SU-DHL-6 (cell line): ENCODE data around the gene MISP.

Experiments used
- H2AFZ ChIP-seq: fragments of 200-600 bp; sonication (generic); 2 replicates; pipeline ENCODE4 v1.6.1; 2014; ENCODE audit warnings: low read depth, mild to moderate bottlenecking, moderate library complexity, mixed read lengths, antibody characterized with exemption, low read length; ENCODE audit not compliant: severe bottlenecking
- H3F3A ChIP-seq: fragments of 200-600 bp; shearing (Covaris generic); 2 replicates; pipeline ENCODE4 v1.6.0; 2016; ENCODE audit warnings: antibody characterized with exemption, mild to moderate bottlenecking; ENCODE audit not compliant: insufficient read depth
- H3K27ac ChIP-seq: fragments of 200-600 bp; sonication (generic); 2 replicates; pipeline ENCODE4 v1.5.1; 2016; ENCODE audit warnings: low read depth, mild to moderate bottlenecking, low read length, moderate library complexity, mixed read lengths
- H3K27me3 ChIP-seq: fragments of 200-600 bp; sonication (generic), shearing (Covaris generic); 2 replicates; pipeline ENCODE4 v1.6.0; 2014; ENCODE audit warnings: mild to moderate bottlenecking, low read length
- H3K36me3 ChIP-seq: fragments of 200-600 bp; sonication (generic); 2 replicates; pipeline ENCODE4 v1.6.1; 2014; ENCODE audit warnings: mild to moderate bottlenecking, low read length, mixed read lengths
- H3K4me2 ChIP-seq: fragments of 300-600, 200-600 bp; shearing (Covaris generic), sonication (generic); 2 replicates; pipeline ENCODE4 v1.6.0; 2014; ENCODE audit warnings: low read length, low read depth, mild to moderate bottlenecking; ENCODE audit not compliant: poor library complexity, severe bottlenecking
- H3K4me3 ChIP-seq: fragments of 200-600 bp; sonication (generic); 2 replicates; pipeline ENCODE4 v1.5.1; 2014; ENCODE audit warnings: antibody characterized with exemption, low read length, mild to moderate bottlenecking, mixed read lengths; ENCODE audit not compliant: insufficient read depth, poor library complexity, severe bottlenecking
- H3K79me2 ChIP-seq: fragments of 200-600 bp; sonication (generic); 2 replicates; pipeline ENCODE4 v1.6.1; 2014; ENCODE audit warnings: mild to moderate bottlenecking, low read length, moderate library complexity; ENCODE audit not compliant: insufficient read depth
- H3K9ac ChIP-seq: fragments of 200-600 bp; sonication (generic); 2 replicates; pipeline ENCODE4 v1.7.0; 2014; ENCODE audit warnings: mild to moderate bottlenecking, low read length
- H3K9me2 ChIP-seq: fragments of 200-600 bp; sonication (generic); replicated peaks from 2 replicates; pipeline ENCODE4 v1.6.1; 2014; ENCODE audit warnings: low read length; ENCODE audit not compliant: insufficient read depth
- H3K9me3 ChIP-seq: fragments of 200-600 bp; sonication (generic); 2 replicates; pipeline ENCODE4 v1.6.1; 2014; ENCODE audit warnings: low read length, mixed read lengths; ENCODE audit not compliant: insufficient read depth
- H4K20me1 ChIP-seq: fragments of 200-600 bp; sonication (generic); 2 replicates; pipeline ENCODE4 v1.6.1; 2014; ENCODE audit warnings: low read depth, mild to moderate bottlenecking, antibody characterized with exemption, low read length, moderate library complexity, mixed read lengths
- EZH2phosphoT487 ChIP-seq: fragments of 200-600 bp; sonication (generic), shearing (Covaris generic); conservative IDR thresholded peaks from 2 replicates; pipeline ENCODE4 v1.6.1; 2018; ENCODE audit warnings: mild to moderate bottlenecking, antibody characterized with exemption, low read length, moderate library complexity, mixed read lengths
- TF ChIP-seq, protein P1 (sequence below): fragments of 200-600 bp; sonication (generic); IDR thresholded peaks from one replicate; pipeline ENCODE4 v1.5.1; 2017; ENCODE audit warnings: antibody characterized with exemption, mild to moderate bottlenecking, low read length, moderate library complexity; ENCODE audit not compliant: insufficient read depth, poor library complexity, severe bottlenecking

Gene MISP

DNA sequence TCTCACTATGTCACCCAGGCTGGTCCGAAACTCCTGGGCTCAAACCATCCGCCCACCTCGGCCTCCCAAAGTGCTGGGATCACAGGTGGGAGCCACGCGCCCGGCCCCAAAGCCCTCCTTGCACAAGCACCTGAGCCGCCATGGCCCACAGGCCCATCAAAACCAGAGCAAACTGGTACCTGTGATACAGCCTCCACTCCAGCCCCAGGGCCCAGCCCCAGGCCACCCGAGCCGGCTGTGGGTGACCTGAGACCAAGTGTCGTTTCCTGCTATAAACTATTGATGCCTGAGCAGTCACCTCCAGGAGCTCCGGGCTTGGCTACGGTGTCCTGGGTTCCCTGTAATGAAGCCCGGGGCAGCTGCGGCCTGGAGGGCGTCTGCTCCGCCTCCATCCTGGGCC is 36.6 kb downstream of the MISP start:
- H3K79me2 ChIP-seq, result no peaks in the 10 kb centered on the region
- no peak overlapping the region for H3K4me3 ChIP-seq
- no peaks in the 10 kb centered on the region for H3F3A ChIP-seq
- no peak overlapping the region for H3K4me2 ChIP-seq
- no peaks in the 10 kb centered on the region for H3K9me3 ChIP-seq
- H3K9me2 ChIP-seq, result no peaks in the 10 kb centered on the region
- H3K9ac ChIP-seq, result no peak overlapping the region
- no peaks in the 10 kb centered on the region for H4K20me1 ChIP-seq
- H3K36me3 ChIP-seq, result no peaks in the 10 kb centered on the region
- H3K27me3 ChIP-seq, result no peaks in the 10 kb centered on the region
- no peak overlapping the region for H3K27ac ChIP-seq
- no peak for TF ChIP-seq EZH2phosphoT487
- TF ChIP-seq, protein P1, sequence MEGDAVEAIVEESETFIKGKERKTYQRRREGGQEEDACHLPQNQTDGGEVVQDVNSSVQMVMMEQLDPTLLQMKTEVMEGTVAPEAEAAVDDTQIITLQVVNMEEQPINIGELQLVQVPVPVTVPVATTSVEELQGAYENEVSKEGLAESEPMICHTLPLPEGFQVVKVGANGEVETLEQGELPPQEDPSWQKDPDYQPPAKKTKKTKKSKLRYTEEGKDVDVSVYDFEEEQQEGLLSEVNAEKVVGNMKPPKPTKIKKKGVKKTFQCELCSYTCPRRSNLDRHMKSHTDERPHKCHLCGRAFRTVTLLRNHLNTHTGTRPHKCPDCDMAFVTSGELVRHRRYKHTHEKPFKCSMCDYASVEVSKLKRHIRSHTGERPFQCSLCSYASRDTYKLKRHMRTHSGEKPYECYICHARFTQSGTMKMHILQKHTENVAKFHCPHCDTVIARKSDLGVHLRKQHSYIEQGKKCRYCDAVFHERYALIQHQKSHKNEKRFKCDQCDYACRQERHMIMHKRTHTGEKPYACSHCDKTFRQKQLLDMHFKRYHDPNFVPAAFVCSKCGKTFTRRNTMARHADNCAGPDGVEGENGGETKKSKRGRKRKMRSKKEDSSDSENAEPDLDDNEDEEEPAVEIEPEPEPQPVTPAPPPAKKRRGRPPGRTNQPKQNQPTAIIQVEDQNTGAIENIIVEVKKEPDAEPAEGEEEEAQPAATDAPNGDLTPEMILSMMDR, result no peak
- no peak overlapping the region for H2AFZ ChIP-seq

DNA sequence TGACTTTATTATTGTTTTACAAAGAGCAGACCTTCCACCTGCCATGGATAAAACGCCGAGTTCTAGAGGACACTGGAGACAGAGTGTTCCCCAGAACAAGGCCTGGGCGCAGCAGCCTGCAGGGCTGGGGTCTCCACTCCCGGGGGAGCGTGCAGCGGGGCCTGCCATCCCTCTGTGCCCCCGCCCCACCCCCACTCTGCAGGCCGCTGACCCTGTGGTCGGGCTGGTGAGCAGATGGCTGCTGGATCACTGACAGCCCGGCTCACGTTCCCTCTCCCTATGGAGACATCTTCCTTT is 37.7 kb downstream of the MISP start:
- Histone ChIP-seq H3K36me3 (no peaks in the 10 kb centered on the region), H3K9me2 (no peaks in the 10 kb centered on the region), H3K27ac (no peak overlapping the region), H2AFZ (no peak overlapping the region), H3K9me3 (no peaks in the 10 kb centered on the region), H3F3A (no peaks in the 10 kb centered on the region), H3K9ac (no peak overlapping the region), H3K4me2 (no peak overlapping the region), H3K79me2 (no peaks in the 10 kb centered on the region), H3K4me3 (no peak overlapping the region), H4K20me1 (no peaks in the 10 kb centered on the region), H3K27me3 (no peaks in the 10 kb centered on the region)
- TF ChIP-seq EZH2phosphoT487, result no peak
- TF ChIP-seq, protein P1, result no peak

DNA sequence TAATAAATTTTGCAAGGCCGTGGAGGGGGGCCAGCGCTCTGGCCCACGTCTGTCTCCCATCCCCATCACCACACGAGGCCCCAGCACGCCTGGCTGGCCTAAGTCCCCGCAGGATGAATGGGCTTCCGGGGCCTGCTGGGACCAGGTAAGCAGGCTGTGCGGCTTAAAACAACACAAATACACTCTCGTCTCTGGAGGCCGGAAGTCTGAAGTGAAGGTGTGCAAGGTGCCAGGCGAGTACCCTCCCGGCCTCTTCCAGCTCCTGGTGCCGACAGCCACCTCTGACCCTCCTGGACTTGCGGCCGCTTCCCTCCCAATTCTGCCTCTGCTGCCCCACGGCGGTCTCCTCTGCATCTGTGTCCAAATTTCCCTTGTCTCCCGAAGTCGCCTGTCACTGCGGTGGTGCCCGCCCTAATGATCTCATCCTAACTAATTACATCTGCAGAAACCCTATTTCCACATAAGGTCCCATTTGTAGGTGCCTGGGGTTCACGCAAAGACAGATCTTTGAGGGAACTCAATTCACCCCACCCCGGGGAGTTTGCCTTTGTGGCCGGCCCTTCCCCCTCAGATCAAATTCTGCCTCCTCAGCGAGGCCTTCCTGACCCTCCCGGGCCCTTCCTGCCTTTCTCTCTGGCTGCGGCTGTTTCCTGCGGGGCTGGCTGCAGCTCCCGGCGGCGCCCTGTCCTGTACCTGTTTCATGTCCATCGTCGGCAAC is 38.2 kb downstream of the MISP start:
- H4K20me1 ChIP-seq, result no peaks in the 10 kb centered on the region
- H3K9me3 ChIP-seq, result no peaks in the 10 kb centered on the region
- no peaks in the 10 kb centered on the region for H3F3A ChIP-seq
- H3K9ac ChIP-seq, result no peak overlapping the region
- H2AFZ ChIP-seq, result no peak overlapping the region
- H3K27ac ChIP-seq, result no peak overlapping the region
- no peaks in the 10 kb centered on the region for H3K79me2 ChIP-seq
- H3K4me2 ChIP-seq, result no peak overlapping the region
- H3K9me2 ChIP-seq, result no peaks in the 10 kb centered on the region
- TF ChIP-seq EZH2phosphoT487, result no peak
- TF ChIP-seq, protein P1, result no peak
- H3K4me3 ChIP-seq, result no peak overlapping the region
- H3K27me3 ChIP-seq, result no peaks in the 10 kb centered on the region
- H3K36me3 ChIP-seq, result no peaks in the 10 kb centered on the region
